HG03432 (cell line): Measurements from ENCODE around the gene ZNF385B.

Experiments
- ATAC-seq: cut with Tn5 transposase; IDR thresholded peaks from one replicate; pipeline ENCODE4 v1.9.1; 2021; ENCODE audit warnings: mild to moderate bottlenecking, moderate library complexity; ENCODE audit not compliant: unreplicated experiment

ZNF385B gene

DNA sequence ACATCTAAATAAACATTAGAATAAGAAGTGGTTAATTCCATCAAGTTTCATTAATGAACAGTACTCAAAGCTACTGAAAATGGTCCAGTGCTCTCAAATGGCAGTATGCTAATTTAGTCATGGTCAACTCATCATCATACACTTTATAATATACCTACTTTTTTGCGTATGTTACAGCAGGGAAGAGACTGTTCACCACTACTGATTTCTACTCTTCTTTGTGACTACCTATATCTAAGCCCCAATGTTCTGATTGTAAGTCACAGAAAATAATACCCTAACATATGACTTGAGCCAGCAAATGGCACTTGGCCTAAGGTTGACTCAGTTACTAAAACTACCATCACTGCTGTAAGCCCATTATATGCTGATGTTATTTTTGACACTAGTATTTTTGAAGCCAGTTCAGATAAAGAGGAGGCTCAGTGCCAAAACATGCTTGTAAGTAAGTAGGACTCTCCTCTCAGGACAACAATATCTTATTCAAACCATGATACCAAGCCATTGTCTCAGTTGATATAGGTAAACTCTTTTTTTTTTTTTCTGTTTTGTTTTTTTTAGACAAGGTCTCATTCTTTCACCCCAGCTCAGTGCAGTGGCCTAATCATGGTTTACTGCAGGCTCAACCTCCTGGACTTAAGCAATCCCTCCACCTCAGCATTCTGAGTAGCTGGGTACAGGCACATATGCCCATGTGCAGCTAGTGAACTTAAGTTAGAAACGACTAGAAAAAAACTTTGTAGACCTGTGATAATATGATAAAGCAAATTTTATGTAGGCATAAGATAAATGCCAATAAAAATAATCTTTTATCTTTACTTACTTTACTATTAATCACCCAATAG lies 266.9 kb downstream of the ZNF385B start:
- no peak for ATAC-seq

GRCh38 chr2:179593323-179593722 lies 268.1 kb downstream of the ZNF385B start:
- no peak for ATAC-seq

GRCh38 chr2:179592167-179592936 lies 269.1 kb downstream of the ZNF385B start:
- ATAC-seq, result no peak

DNA sequence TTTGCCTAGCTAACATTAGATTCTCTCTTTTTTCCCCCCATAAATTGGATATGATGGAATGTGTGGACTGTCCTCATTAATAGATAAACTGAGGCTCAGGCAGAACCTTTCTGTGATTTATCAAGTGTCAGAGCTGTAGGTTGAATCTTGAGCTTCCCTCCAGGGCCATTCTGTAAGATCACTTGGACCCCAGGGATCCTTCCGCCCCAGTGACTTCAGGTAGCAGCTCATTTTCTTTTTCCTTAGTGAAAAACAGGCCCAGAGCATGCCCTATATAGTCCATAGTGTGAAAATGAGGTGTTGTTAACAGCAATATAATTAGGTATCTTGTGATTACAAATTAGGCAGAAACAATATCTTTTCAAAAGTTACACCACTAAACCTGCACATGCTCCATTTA lies 269.7 kb downstream of the ZNF385B start:
- no peak for ATAC-seq

- no peak for ATAC-seq
Observed at GRCh38 chr2:179588486-179589145, 272.8 kb downstream of the ZNF385B start.

- ATAC-seq, result no peak
Observed at GRCh38 chr2:179584760-179585159, 276.7 kb downstream of the ZNF385B start.

DNA sequence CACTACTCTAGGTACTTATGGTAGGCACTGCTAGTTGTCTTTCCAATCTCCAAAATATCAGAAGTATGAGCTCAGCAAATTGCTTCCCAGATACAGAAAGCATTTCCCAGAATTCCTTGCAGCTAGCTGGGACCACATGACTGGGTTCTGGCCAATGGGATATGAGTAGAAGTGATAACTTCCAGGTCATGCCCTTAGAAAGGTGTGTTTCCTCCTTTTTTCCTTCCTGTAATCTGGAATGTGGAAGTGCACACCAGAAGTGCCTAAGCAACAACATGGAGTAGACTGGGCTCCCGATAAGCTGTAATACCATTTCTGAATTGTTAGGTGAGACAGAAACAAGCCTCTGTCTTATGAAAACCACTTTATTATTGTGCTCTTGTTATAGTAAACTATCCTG lies 279.8 kb downstream of the ZNF385B start:
- no peak for ATAC-seq

- no peak for ATAC-seq
Observed at GRCh38 chr2:179580378-179581146, 280.9 kb downstream of the ZNF385B start.

DNA sequence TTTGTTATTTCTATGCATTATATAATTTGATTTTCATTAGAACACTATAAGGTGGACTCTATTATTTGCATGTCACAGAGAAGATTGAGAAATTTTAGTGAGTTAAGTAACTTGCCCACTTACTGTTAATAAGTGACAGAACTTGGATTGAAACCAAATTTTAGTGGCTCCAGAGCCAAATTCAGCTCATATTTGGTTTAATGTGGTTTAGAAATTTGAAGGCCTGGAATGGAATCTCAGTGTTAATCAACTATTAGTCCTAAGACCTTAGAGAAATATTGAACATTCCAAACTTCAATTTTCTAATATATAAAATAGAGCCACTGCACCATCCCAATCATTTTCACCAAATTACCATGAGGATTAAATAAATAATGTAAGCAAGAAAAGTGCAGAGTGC lies 281.6 kb downstream of the ZNF385B start:
- ATAC-seq, result no peak

- no peak for ATAC-seq
Observed at GRCh38 chr2:179578171-179578916, 283.1 kb downstream of the ZNF385B start.

DNA sequence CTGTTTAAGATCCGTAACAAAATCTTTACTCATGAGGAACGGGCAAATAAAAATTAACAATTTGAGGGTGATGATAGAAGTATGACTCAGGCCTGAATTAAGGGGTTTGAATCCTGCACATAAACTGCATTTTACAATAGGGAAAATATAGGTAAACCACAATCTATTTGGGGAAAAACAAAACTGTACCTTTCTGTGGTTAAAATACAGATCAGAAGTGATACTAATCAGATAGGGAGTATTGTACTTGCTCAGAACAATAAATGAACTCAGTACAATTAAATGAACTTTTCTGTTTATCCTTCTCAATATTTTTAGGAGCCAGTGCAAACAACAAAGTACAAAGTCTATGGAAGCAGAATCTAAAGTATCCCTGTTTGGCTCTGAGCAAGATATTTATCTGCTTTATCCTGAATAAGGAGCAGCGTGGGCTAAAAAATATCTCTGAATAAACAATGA lies 287.3 kb downstream of the ZNF385B start:
- no peak for ATAC-seq

- no peak for ATAC-seq
Observed at GRCh38 chr2:179572544-179572943, 288.9 kb downstream of the ZNF385B start.

DNA sequence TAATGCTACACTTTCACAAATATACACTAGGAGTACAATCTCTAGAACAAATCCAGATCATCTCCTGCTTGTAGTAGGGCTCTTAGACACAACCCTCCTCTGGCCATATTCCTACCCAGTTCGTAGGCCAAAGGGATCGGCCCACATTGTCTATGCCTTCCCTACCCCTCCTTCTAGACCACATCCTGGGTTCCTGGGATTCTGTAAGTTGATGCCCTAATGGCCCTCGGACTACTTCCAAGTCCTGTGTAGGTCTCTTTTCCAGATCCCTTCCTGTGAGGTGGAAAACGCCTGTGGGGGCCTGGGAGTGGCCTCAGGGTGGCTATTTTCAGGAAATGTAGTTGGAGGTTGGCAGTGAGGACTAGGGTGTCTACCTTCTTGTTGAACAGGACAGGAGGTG lies 289.7 kb downstream of the ZNF385B start:
- ATAC-seq, result no peak

DNA sequence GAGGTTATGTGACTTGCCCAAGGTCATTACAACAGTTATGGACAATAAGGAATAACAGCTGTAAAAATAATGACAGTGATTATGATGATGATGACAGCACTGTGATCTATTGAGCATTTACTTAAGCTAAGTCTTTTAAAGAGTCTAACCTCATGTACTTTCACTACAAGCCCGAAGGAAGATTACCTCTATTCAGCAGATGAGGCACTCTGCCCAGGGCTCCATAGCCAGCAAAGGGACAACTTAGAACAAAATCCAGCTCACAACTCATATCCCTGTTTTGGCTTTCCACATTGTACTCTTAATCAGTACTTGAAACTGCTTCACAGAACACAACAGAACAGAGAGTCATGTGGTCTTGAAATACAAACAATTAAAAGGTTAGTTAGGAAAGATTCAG lies 290.2 kb downstream of the ZNF385B start:
- ATAC-seq, result no peak

- ATAC-seq, result no peak
Observed at GRCh38 chr2:179569831-179570233, 291.6 kb downstream of the ZNF385B start.

GRCh38 chr2:179565807-179566206 lies 295.6 kb downstream of the ZNF385B start:
- ATAC-seq, result no peak

- no peak for ATAC-seq
Observed at GRCh38 chr2:179562330-179562885, 299.0 kb downstream of the ZNF385B start.

DNA sequence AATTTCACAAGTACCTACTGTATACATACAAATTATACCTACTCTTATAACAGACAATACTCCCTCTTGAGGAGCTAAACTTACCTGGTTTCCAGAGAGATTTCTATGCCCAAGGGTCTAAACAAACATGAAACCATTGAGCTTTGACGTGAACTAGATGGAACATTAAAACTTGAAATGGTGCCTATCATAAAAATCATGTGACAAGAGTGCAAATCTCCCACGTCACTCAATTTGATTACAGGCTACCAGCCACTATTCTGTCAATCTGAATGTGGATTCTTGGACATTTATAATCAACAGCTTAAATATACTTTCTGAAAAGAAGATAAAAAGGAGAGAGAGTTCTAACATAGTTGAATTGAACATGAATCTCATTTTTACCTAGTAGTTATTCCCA lies 299.7 kb downstream of the ZNF385B start:
- ATAC-seq, result no peak

GRCh38 chr2:179560257-179560735 lies 301.1 kb downstream of the ZNF385B start:
- no peak for ATAC-seq
